OCI-LY7 (cell line): ENCODE measurements around the gene CAND1. TPM values are rescaled to one million over a fixed set of nuclear protein-coding genes. Genes with fewer than 3 reads are reported as not detected.

Source experiments
- BruUV-seq: library from RNA; stranded (reverse); fragments of 400-500 nt; replicated peaks from 2 replicates; lab custom pipeline; 2021; lab: Mats Ljungman, UMichigan
- CTCF ChIA-PET: fragments of 300-600 bp; sonication (Branson Sonifier 250); formaldehyde crosslinking; loops from one replicate; lab custom pipeline; 2022; ENCODE audit warnings: antibody characterized with exemption; ENCODE audit not compliant: unreplicated experiment; lab: Charles Lee
- POLR2A ChIA-PET: fragments of 300-600 bp; sonication (Branson Sonifier 250); formaldehyde crosslinking; loops from one replicate; lab custom pipeline; 2022; ENCODE audit warnings: antibody characterized with exemption; lab: Charles Lee
- DNase-seq: peaks from one replicate; pipeline ENCODE4 v3.0.0-alpha.2; 2015; ENCODE audit warnings: low spot score
- H2AFZ ChIP-seq: fragments of 200-600 bp; sonication (generic), shearing (Covaris generic); 2 replicates; pipeline ENCODE4 v1.6.1; 2014; ENCODE audit warnings: mild to moderate bottlenecking, antibody characterized with exemption, low read length, moderate library complexity
- H3K27ac ChIP-seq: fragments of 200-600 bp; sonication (generic); 2 replicates; pipeline ENCODE4 v1.5.1; 2014; ENCODE audit warnings: mixed run types, low read depth, mild to moderate bottlenecking, moderate library complexity, low read length, inconsistent platforms; ENCODE audit not compliant: poor library complexity, severe bottlenecking
- H3K36me3 ChIP-seq: fragments of 200-600 bp; sonication (generic); 2 replicates; pipeline ENCODE4 v1.6.1; 2014; ENCODE audit warnings: mild to moderate bottlenecking, antibody characterized with exemption, low read length, moderate library complexity, mixed read lengths; ENCODE audit not compliant: insufficient read depth
- H3K4me1 ChIP-seq: fragments of 200-600 bp; sonication (generic); 2 replicates; pipeline ENCODE4 v1.5.1; 2014; ENCODE audit warnings: mild to moderate bottlenecking, low read length; ENCODE audit not compliant: insufficient read depth, poor library complexity, severe bottlenecking
- H3K4me2 ChIP-seq: fragments of 200-600 bp; sonication (generic); 2 replicates; pipeline ENCODE4 v1.6.1; 2014; ENCODE audit warnings: mild to moderate bottlenecking, low read length
- H3K4me3 ChIP-seq: fragments of 200-600 bp; sonication (generic); 2 replicates; pipeline ENCODE4 v1.5.1; 2014; ENCODE audit warnings: mild to moderate bottlenecking, low read depth, low read length; ENCODE audit not compliant: poor library complexity, severe bottlenecking
- H3K79me2 ChIP-seq: fragments of 200-600 bp; sonication (generic); 2 replicates; pipeline ENCODE4 v1.6.1; 2016; ENCODE audit warnings: low read depth, mild to moderate bottlenecking, low read length, moderate library complexity, mixed read lengths; ENCODE audit not compliant: insufficient read depth
- H3K9me2 ChIP-seq: fragments of 200-600 bp; sonication (generic); 2 replicates; pipeline ENCODE4 v1.6.1; 2016; ENCODE audit warnings: mild to moderate bottlenecking, low read length, mixed read lengths; ENCODE audit not compliant: insufficient read depth
- H3K9me3 ChIP-seq: fragments of 200-600 bp; sonication (generic); 2 replicates; pipeline ENCODE4 v1.6.1; 2014; ENCODE audit warnings: mild to moderate bottlenecking, mixed run types, low read length, mixed read lengths
- H4K20me1 ChIP-seq: fragments of 200-600 bp; sonication (generic); 2 replicates; pipeline ENCODE4 v1.6.1; 2014; ENCODE audit warnings: mild to moderate bottlenecking, antibody characterized with exemption, low read length, moderate library complexity, mixed read lengths; ENCODE audit not compliant: insufficient read depth
- CTCF ChIP-seq: fragments of 200-600 bp; sonication (generic); conservative IDR thresholded peaks from 2 replicates; pipeline ENCODE4 v1.5.1; 2014; ENCODE audit warnings: mild to moderate bottlenecking, antibody characterized with exemption, low read length, moderate library complexity, mixed read lengths
- EZH2phosphoT487 ChIP-seq: fragments of 200-600 bp; sonication (generic); IDR thresholded peaks from 2 replicates; pipeline ENCODE4 v1.6.1; 2018; ENCODE audit warnings: low read depth, borderline replicate concordance, mild to moderate bottlenecking, mixed run types, antibody characterized with exemption, low read length, moderate library complexity, mixed read lengths
- intact Hi-C: fragments of 100-400 bp; cut with micrococcal nuclease; formaldehyde crosslinking; loops from one replicate; pipeline ENCODE4 v1.10.0; 2022; ENCODE audit not compliant: unreplicated experiment
- total RNA-seq, 2 experiments: library from RNA; depleted of rRNA in 1 of 2; stranded (reverse); fragments of >200 nt in 1 of 2; shearing (Covaris generic) in 1 of 2; gene quantifications; 2 replicates each; pipeline ENCODE4 v1.2.3, GENCODE V29; 2014 to 2022

The CAND1 gene
- total RNA-seq, 2 experiments from 2014 or later = 109 to 207 TPM

DNA sequence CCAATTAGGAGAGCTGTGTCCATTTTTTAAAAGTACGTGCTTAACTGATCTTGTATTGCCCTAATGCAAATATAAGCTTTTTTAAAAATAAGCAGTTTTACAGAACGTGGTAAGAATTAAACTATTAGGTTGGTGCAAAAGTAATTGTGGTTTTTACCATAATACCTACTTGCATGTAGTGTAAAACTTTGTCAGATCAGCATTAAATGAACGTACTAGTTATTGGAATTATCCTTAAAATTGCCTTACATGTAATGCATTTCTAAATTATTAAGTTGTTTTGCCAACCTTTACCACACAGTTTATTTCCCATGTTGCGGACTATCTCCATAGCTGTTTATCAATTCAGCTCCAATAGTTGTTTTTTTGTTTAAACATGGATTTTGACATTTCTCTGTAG lies 10.9 kb downstream of the CAND1 start:
- H3K27ac ChIP-seq = no peak overlapping the region
- H3K36me3 ChIP-seq = peaks cover 94% of the 10 kb centered on the region
- POLR2A ChIA-PET = interaction anchor here (1.0 to 1.8 kb wide), 2 partner anchors 11 to 15 kb away, joined by 5 read pairs; partner anchors contain the start of gene CAND1
- no peak for TF ChIP-seq EZH2phosphoT487
- TF ChIP-seq CTCF = no peak
- H4K20me1 ChIP-seq = peaks cover 47% of the 10 kb centered on the region
- intact Hi-C loops = no loop called here
- no peak overlapping the region for H3K4me2 ChIP-seq
- no TSS peak for BruUV-seq
- H3K4me3 ChIP-seq = no peak overlapping the region
- CTCF ChIA-PET = no interaction called here
- peaks cover 100% of the 10 kb centered on the region for H3K79me2 ChIP-seq
- H3K4me1 ChIP-seq = no peaks in the 10 kb centered on the region
- no peak overlapping the region for H2AFZ ChIP-seq
- DNase-seq = no peak
- H3K9me3 ChIP-seq = 0 out of 2 replicates have a peak, but pooled peaks cover 6% of the 10 kb centered on the region
- no peaks in the 10 kb centered on the region for H3K9me2 ChIP-seq

- Histone ChIP-seq H3K4me3 (no peak overlapping the region), H3K36me3 (peaks cover 94% of the 10 kb centered on the region), H3K79me2 (peaks cover 100% of the 10 kb centered on the region), H3K9me2 (no peaks in the 10 kb centered on the region), H3K4me2 (no peak overlapping the region), H3K27ac (no peak overlapping the region), H2AFZ (no peak overlapping the region), H3K4me1 (no peaks in the 10 kb centered on the region), H4K20me1 (peaks cover 44% of the 10 kb centered on the region), H3K9me3 (0 out of 2 replicates have a peak, but pooled peaks cover 6% of the 10 kb centered on the region)
- ChIA-PET CTCF (no interaction called here), POLR2A (interaction anchor here (1.0 to 1.8 kb wide), 2 partner anchors 11 to 14 kb away, joined by 5 read pairs; partner anchors contain the start of gene CAND1)
- no TSS peak for BruUV-seq
- intact Hi-C loops = no loop called here
- TF ChIP-seq EZH2phosphoT487 = no peak
- TF ChIP-seq CTCF = no peak
- DNase-seq = no peak
Measured at GRCh38 chr12:67280572-67280971, 11.4 kb downstream of the CAND1 start.

- peaks cover 15% of the 10 kb centered on the region for H4K20me1 ChIP-seq
- H3K9me3 ChIP-seq = no peaks in the 10 kb centered on the region
- no peak for TF ChIP-seq EZH2phosphoT487
- no peak for TF ChIP-seq CTCF
- BruUV-seq = no TSS peak
- ChIA-PET CTCF (no interaction called here), POLR2A (interaction anchor here (0.6 to 1.0 kb wide), 4 partner anchors 8 to 40 kb away, joined by 3 to 4 read pairs (median 3); no protein-coding TSS in a partner anchor)
- no peak for DNase-seq
- no peaks in the 10 kb centered on the region for H3K4me1 ChIP-seq
- H3K79me2 ChIP-seq = peaks cover 100% of the 10 kb centered on the region
- H3K4me3 ChIP-seq = no peak overlapping the region
- H3K36me3 ChIP-seq = peaks cover 91% of the 10 kb centered on the region
- H3K27ac ChIP-seq = no peak overlapping the region
- intact Hi-C loops = no loop called here
- no peaks in the 10 kb centered on the region for H3K9me2 ChIP-seq
- H3K4me2 ChIP-seq = no peak overlapping the region
- no peak overlapping the region for H2AFZ ChIP-seq
Measured at GRCh38 chr12:67284561-67284960, 15.4 kb downstream of the CAND1 start.
